Skeletal muscle satellite cell (primary cell): ENCODE results near the gene DAPK1.
A peak's percentile ranks its signal among the peaks of the same experiment; 100 is the strongest.

Source experiments
- H3K27me3 ChIP-seq: 2 replicates; pipeline ENCODE4 v1.7.0; 2013; ENCODE audit warnings: low read length; ENCODE audit not compliant: control insufficient read depth, insufficient read depth
- H3K36me3 ChIP-seq: 2 replicates; pipeline ENCODE4 v1.7.0; 2013; ENCODE audit warnings: mild to moderate bottlenecking, control low read depth, low read length; ENCODE audit not compliant: insufficient read depth
- H3K4me1 ChIP-seq: 2 replicates; pipeline ENCODE4 v1.7.0; 2013; ENCODE audit warnings: low read length; ENCODE audit not compliant: control insufficient read depth, insufficient read depth
- H3K4me2 ChIP-seq: 2 replicates; pipeline ENCODE4 v1.7.0; 2013; ENCODE audit warnings: mild to moderate bottlenecking, low read length
- H3K4me3 ChIP-seq: 2 replicates; pipeline ENCODE4 v1.7.0; 2013; ENCODE audit warnings: low read length
- H3K9ac ChIP-seq: 2 replicates; pipeline ENCODE4 v1.7.0; 2013; ENCODE audit warnings: mild to moderate bottlenecking, low read depth, low read length, moderate library complexity
- H3K9me3 ChIP-seq: replicated peaks from 2 replicates; pipeline ENCODE4 v1.7.0; 2013; ENCODE audit warnings: mild to moderate bottlenecking, control low read depth, low read length

The DAPK1 gene

DNA sequence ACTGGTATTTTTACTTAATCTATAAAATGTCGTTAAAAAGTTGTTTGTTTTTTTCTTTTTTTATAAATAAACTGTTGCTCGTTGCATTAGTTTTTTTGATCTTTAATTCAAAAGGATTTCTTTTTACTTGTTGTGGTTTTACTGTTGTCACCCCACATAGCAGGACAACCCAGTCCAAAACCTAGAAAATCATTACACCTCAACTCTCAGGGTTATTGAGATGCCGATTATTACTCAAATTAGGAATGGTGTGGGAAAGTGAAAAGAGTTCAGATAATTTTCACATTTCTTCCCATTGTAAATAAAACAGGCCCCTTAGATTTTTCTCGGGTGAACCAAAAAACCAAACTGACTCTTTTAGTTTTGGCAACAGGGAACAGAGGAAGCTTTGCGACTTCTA, 210.9 kb downstream of the DAPK1 start:
- no peak overlapping the region for H3K4me2 ChIP-seq
- H3K4me3 ChIP-seq, result no peak overlapping the region
- no peak overlapping the region for H3K9ac ChIP-seq
- H3K36me3 ChIP-seq, result peaks cover 29% of the 10 kb centered on the region
- H3K27me3 ChIP-seq, result no peaks in the 10 kb centered on the region
- no peaks in the 10 kb centered on the region for H3K9me3 ChIP-seq
- H3K4me1 ChIP-seq, result peaks cover 22% of the 10 kb centered on the region

DNA sequence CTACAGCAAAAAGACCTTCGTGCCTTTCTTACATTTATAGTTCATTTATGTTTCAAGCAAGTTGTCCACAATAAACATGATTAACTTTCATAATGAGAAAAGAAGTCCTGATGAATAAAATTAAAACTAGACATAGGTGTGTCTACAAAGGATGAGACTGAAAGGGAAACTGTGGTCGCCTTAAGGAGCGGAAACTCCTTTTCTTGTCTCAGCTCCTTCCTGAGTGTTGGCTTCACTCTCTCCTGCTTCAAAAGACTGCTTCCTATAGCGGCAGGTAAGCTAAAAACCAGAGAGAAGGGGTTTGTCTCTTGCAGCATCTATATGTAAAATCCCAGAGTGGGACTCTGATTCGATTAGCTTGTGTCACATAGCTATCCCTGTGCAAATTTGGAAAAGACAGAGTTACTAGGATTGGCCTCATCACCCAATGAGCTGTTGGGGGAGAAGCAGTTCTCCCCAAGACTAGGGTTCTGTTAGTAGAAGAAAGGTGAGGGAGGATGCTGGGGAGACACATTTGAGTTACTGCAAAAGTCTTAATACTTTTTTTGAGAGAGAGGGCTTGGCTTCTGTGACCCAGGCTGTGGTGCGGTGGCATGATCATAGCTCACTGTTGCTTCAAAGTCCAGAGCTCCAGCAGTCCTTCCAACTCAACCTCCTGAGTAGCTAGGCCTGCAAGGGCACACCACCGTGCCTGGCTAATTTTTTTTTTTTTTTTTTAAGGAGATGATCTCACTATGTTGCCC, 211.5 kb downstream of the DAPK1 start:
- Histone ChIP-seq H3K4me1 (peaks cover 28% of the 10 kb centered on the region), H3K4me3 (no peak overlapping the region), H3K36me3 (peaks cover 28% of the 10 kb centered on the region), H3K9ac (no peak overlapping the region), H3K9me3 (no peaks in the 10 kb centered on the region), H3K27me3 (no peaks in the 10 kb centered on the region), H3K4me2 (no peak overlapping the region)

DNA sequence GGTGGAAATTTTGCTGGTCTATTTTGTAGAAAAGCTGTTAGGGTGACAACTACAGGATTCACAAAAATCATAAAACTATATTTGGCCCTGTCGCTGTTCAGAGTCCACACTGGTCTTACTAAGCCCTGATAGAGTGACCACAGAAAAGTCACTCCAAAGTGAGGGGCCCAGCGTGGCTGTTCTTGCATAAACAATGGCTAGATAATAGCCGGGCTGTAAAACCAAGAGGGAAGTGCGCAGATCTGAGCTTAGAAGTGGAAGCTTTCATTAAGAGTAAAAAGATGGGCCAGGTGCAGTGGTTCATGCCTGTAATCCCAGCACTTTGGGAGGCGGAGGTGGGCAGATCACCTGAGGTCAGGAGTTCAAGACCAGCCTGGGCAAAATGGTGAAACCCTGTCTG, 212.8 kb downstream of the DAPK1 start:
- Histone ChIP-seq H3K4me3 (no peak overlapping the region), H3K4me2 (no peak overlapping the region), H3K9me3 (no peaks in the 10 kb centered on the region), H3K9ac (no peak overlapping the region), H3K27me3 (no peaks in the 10 kb centered on the region), H3K36me3 (peaks cover 28% of the 10 kb centered on the region), H3K4me1 (peaks cover 41% of the 10 kb centered on the region)

DNA sequence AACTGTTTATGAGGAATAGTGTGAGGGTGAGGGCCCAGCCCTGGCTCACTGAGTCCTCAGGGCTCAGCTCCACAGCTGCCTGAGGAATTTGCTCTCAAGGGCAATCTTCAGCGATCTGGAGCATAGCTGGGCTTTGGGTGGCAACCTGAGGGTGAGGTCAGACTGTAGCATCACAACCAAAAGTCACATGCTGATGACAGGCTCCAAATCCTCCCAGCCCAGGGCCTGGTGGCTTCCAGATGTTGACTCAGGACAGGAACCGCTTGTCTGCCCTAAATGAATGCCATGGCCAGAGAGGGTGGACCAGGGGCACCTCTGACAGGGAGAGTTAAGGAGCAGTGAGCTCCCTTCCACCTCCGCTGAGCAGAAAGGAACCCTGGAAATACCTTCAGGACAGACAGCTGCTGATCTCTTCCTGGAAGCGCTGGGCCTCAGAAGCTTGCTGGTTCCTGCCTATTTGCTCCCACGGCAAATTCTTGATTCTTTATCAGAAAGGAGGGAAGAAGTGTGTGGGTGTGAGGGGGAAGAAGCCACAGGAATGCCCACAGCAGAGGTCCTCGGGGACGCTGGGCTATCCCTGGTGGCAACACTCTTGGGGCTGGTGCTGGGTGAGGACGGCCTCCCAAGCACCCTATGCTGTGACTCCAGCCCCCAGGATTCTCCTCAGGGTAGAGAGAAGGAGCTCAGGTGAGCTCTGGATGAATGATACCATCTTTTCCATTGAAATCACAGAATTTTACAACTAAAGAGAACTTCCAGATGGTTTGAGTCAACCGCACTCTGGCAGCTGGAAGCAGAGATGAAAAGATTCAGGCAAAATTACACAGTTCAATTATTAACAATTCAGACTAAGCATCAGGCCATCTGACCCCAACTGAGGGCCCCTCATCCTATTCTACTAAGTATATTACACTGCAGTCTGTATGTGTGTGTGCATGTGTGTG, 214.5 kb downstream of the DAPK1 start:
- H3K9ac ChIP-seq, result peak overlapping the region; percentile 71
- H3K27me3 ChIP-seq, result no peaks in the 10 kb centered on the region
- peaks cover 44% of the 10 kb centered on the region for H3K4me1 ChIP-seq

DNA sequence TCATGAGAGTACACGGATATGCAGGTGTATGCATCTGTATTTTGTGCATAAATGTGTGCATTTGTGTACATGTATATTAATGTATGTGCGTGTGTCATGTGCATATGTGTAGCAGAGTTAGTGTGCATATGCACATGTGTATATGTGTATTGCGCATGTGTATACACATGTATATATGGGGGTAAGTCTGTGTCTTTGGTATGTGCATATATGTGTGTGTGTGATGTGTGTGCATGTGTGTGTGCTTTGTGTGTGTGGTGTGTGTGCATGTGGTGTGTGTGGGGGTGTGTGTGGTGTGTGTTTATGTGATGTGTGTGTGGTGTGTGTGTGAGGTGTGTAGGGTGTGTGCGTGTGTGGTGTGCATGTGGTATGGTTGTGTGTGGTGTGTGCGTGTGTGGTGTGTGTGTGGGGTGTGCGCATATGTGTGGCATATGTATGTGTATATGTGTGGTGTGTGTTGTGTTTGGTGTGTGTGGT, 215.2 kb downstream of the DAPK1 start:
- Histone ChIP-seq H3K27me3 (no peaks in the 10 kb centered on the region), H3K4me2 (peak overlapping the region; percentile 66), H3K9me3 (no peaks in the 10 kb centered on the region), H3K4me1 (peaks cover 44% of the 10 kb centered on the region), H3K36me3 (peaks cover 11% of the 10 kb centered on the region), H3K4me3 (peak overlapping the region; percentile 15), H3K9ac (peak overlapping the region; percentile 71)

More for the DNA sequence above, 214.5 kb downstream of the DAPK1 start:
- Histone ChIP-seq H3K4me2 (peak overlapping the region; percentile 66), H3K36me3 (peaks cover 18% of the 10 kb centered on the region), H3K4me3 (no peak overlapping the region), H3K9me3 (no peaks in the 10 kb centered on the region)

DNA sequence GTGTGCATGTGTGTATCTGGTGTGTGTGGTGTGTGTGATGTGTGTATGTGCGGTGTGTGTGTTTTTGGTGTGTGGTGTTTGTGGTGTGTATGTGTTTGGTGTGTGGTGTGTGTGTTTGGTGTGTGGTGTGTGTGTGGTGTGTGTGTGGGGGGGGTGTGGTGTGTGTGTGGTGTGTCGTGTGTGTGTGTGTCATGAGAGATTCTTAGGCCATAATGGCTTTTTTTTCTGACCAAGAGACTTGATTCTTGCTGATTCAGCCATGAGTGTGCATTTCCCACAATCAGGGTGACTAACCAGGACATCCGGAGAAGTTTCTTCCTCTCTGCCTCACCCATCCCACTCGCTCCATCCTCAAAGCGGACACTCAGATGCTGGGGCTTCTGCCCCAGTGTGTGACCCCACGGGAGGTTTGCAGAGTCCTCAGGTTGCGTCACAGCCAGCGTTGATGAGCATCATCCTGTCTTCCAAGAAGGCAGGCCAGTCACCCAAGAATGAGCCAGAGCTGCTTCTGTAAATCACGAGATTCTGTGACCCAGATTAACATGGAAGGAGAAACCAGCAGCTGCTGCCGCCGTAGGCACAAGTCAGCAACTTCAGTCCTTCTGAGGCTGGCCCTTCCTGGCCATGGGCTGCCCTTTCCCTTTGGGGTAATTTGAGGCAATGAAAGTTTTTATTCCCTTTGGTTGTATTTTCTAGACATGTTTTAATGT, 215.8 kb downstream of the DAPK1 start:
- peak overlapping the region; percentile 84 for H3K9ac ChIP-seq
- no peaks in the 10 kb centered on the region for H3K9me3 ChIP-seq

DNA sequence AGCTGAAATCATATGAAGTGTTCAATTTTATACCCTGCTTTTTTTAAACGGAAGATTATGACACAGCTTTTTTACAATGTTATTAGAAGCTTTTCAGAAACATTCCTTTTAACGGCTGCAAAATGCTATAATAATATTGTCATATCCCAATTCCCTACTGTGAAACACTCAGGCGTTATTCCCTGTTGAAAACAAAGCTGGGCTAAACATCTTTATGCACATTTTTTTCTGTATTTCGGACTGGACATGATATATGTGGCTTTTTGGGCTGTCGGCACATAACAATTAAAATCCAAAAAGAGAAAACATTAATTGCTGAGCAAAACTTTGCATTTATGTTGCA, 216.3 kb downstream of the DAPK1 start:
- Histone ChIP-seq H3K4me1 (peaks cover 44% of the 10 kb centered on the region), H3K36me3 (peaks cover 4% of the 10 kb centered on the region), H3K27me3 (no peaks in the 10 kb centered on the region), H3K9me3 (no peaks in the 10 kb centered on the region), H3K4me2 (peak overlapping the region; percentile 76), H3K4me3 (peak overlapping the region; percentile 14), H3K9ac (peak overlapping the region; percentile 84)

More for the DNA sequence above, 215.8 kb downstream of the DAPK1 start:
- Histone ChIP-seq H3K4me3 (peak overlapping the region; percentile 15), H3K4me2 (peak overlapping the region; percentile 76), H3K36me3 (peaks cover 8% of the 10 kb centered on the region), H3K27me3 (no peaks in the 10 kb centered on the region), H3K4me1 (peaks cover 44% of the 10 kb centered on the region)

DNA sequence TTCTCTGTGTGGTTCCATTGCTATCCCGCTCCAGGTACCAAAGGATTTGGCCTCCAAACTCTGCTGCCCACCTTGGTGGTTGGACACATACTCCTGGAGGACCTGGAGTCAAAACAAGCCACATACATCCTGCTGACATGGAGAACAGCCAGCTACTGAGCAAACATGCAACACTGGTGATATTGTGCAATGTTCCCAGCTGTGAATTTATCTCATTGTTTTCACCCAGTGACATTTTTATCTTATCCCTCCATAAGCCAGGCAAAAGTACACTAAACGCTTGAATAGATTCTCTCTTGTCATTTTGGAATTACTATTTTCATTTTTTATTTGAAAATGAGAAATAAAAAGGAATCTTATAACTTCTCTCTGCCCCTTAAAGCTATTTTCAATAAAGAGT, 217.2 kb downstream of the DAPK1 start:
- H3K27me3 ChIP-seq, result no peaks in the 10 kb centered on the region
- no peaks in the 10 kb centered on the region for H3K9me3 ChIP-seq
- peak overlapping the region; percentile 76 for H3K4me2 ChIP-seq
- peaks cover 44% of the 10 kb centered on the region for H3K4me1 ChIP-seq
- peak overlapping the region; percentile 84 for H3K9ac ChIP-seq
- H3K36me3 ChIP-seq, result no peaks in the 10 kb centered on the region
- peak overlapping the region; percentile 31 for H3K4me3 ChIP-seq

DNA sequence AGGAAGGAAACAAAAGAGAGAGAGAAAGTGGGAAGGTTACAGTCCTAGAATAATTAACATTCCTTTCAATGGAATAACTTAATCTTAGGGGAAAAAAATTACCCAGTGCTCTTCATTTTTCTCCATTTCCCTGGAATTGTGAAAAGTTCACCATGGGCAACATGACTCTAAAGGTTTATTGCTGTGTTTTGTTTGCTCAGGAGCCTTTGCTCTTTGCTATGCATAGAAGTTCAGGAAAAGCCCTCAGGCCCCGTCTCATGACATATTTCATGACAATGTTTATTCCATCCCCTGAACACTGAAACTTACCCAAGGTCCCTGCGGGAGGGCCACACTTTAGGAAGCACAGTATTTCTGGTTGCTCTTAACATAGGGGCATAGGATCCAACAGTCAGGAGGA, 218.5 kb downstream of the DAPK1 start:
- Histone ChIP-seq H3K36me3 (no peaks in the 10 kb centered on the region), H3K27me3 (no peaks in the 10 kb centered on the region), H3K9ac (no peak overlapping the region), H3K9me3 (no peaks in the 10 kb centered on the region), H3K4me2 (no peak overlapping the region), H3K4me3 (no peak overlapping the region), H3K4me1 (peaks cover 43% of the 10 kb centered on the region)

DNA sequence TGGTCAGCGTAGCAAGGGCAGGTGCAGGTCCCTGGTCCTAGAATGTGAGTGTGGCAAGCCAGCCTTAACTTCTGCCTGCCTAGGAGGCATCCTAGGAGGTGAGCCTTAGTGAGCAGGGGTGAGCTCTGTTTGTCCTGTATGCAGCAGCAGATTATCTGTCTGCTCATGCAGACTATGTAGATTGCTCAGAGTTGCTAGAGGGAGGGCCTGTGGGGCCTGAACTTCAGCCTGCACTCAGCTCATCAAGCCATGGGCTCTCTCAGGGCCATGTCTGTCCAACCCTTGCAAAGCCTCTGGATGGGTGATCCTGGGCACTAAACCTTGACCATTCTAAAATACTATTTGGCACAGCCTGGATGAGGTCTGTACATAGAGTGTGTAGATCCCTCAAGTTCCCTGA, 219.8 kb downstream of the DAPK1 start:
- Histone ChIP-seq H3K36me3 (no peaks in the 10 kb centered on the region), H3K27me3 (no peaks in the 10 kb centered on the region), H3K9me3 (no peaks in the 10 kb centered on the region), H3K4me1 (peaks cover 30% of the 10 kb centered on the region), H3K4me3 (no peak overlapping the region), H3K9ac (no peak overlapping the region), H3K4me2 (no peak overlapping the region)

DNA sequence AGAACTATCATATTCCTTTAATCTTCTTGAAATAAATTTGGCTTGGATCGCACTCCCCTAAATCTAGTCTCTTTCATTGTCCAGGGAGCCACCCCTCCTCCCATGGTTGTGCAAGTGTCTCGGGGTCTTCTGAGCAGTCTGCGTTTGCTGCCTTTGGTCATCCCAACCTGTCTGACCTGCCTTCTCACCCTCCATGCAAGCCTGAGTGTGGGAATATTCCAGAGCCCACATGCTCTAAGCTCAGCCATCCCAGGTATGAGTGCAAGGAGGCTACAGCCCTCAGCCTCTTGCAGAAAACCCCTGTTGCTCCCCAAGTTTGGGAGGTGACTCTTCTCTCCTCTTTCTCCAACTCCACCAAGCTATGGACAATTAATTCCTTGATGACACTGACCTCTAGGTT, 220.6 kb downstream of the DAPK1 start:
- Histone ChIP-seq H3K4me2 (no peak overlapping the region), H3K4me3 (no peak overlapping the region)

More for the DNA sequence above, 220.6 kb downstream of the DAPK1 start:
- Histone ChIP-seq H3K27me3 (no peaks in the 10 kb centered on the region), H3K9ac (no peak overlapping the region), H3K36me3 (no peaks in the 10 kb centered on the region), H3K9me3 (no peaks in the 10 kb centered on the region), H3K4me1 (peaks cover 22% of the 10 kb centered on the region)
